Measurements from ENCODE around the gene C2orf78. TPM values are rescaled to one million over a fixed set of nuclear protein-coding genes. Genes with fewer than 3 reads are reported as not detected.
"Not testable (repeated sequence)": the region's sequence is repeated elsewhere in the genome, so short reads cannot be mapped to it uniquely, and the experiment has no call there.

C2orf78 gene
- total RNA-seq, 1 donor from 2014 or later: not detected

GRCh38 chr2:73779467-73780236 is 4.3 kb upstream of the C2orf78 start, which contains the start of gene DUSP11:
TSS of gene DUSP11 (minus strand) at chr2:73780103. CDS start at chr2:73779974, 129 bp downstream.
- peak; percentile 90 to 97 for DNase-seq (ENCODE audit: extremely low spot score in 2 of 2)
- intact Hi-C loops (cut with DNase I): no loop called here
- Histone ChIP-seq H3K36me3 (peaks cover 0 to 10% of the 10 kb centered on the region in 2 donors), H3K27me3 (no peaks in the 10 kb centered on the region), H3K27ac (peak within 1 kb of the TSS; percentile 95), H3K4me3 (peak within 1 kb of the TSS; percentile 77 to 90), H3K4me1 (peaks cover 27% of the 10 kb centered on the region), H3K9me3 (no peaks in the 10 kb centered on the region)
- TF ChIP-seq CTCF (IDR thresholded peaks at IDR 0.05) (peak; percentile 92 to 93 (median 93)), POLR2AphosphoS5 (IDR thresholded peaks at IDR 0.05; ENCODE audit: insufficient read depth in 1 of 2, low read depth in 1 of 2) (peak; percentile 93 to 96), POLR2A (IDR thresholded peaks at IDR 0.05) (no peak)

- intact Hi-C loops (cut with DNase I): no loop called here
- no peak for DNase-seq (ENCODE audit: extremely low spot score in 2 of 2)
- no peak for TF ChIP-seq POLR2A (IDR thresholded peaks at IDR 0.05)
- no peak for TF ChIP-seq CTCF (IDR thresholded peaks at IDR 0.05)
- TF ChIP-seq POLR2AphosphoS5 (IDR thresholded peaks at IDR 0.05; ENCODE audit: insufficient read depth in 1 of 2, low read depth in 1 of 2): no peak
- H3K27ac ChIP-seq: peak overlapping the region; percentile 95
- peak overlapping the region; percentile 77 to 90 for H3K4me3 ChIP-seq
- no peaks in the 10 kb centered on the region for H3K9me3 ChIP-seq
- H3K4me1 ChIP-seq: peaks cover 27% of the 10 kb centered on the region
- H3K27me3 ChIP-seq: no peaks in the 10 kb centered on the region
- H3K36me3 ChIP-seq: peaks cover 0 to 5% of the 10 kb centered on the region in 2 donors
These were observed 3.8 kb upstream of the C2orf78 start for GRCh38 chr2:73780237-73780582.

GRCh38 chr2:73783402-73783801 is 581 bp upstream of the C2orf78 start:
- intact Hi-C loops (cut with DNase I); H3K4me1 ChIP-seq; H3K36me3 ChIP-seq; H3K27me3 ChIP-seq; H3K27ac ChIP-seq; H3K4me3 ChIP-seq; H3K9me3 ChIP-seq; DNase-seq (ENCODE audit: extremely low spot score in 2 of 2): not testable (repeated sequence)

GRCh38 chr2:73811878-73812277 is 27.9 kb downstream of the C2orf78 start:
- Histone ChIP-seq H3K36me3 (no peaks in the 10 kb centered on the region), H3K27me3 (no peaks in the 10 kb centered on the region), H3K9me3 (no peaks in the 10 kb centered on the region), H3K4me1 (no peaks in the 10 kb centered on the region), H3K4me3 (no peak overlapping the region), H3K27ac (no peak overlapping the region)
- intact Hi-C loops (cut with DNase I): no loop called here
- no peak for DNase-seq (ENCODE audit: extremely low spot score in 2 of 2)
- no peak for TF ChIP-seq CTCF (IDR thresholded peaks at IDR 0.05)
- no peak for TF ChIP-seq POLR2A (IDR thresholded peaks at IDR 0.05)
- no peak for TF ChIP-seq POLR2AphosphoS5 (IDR thresholded peaks at IDR 0.05; ENCODE audit: insufficient read depth in 1 of 2, low read depth in 1 of 2)

- no peaks in the 10 kb centered on the region for H3K27me3 ChIP-seq
- no peak overlapping the region for H3K4me3 ChIP-seq
- no peaks in the 10 kb centered on the region for H3K9me3 ChIP-seq
- TF ChIP-seq POLR2A (IDR thresholded peaks at IDR 0.05) (no peak), CTCF (IDR thresholded peaks at IDR 0.05) (no peak), POLR2AphosphoS5 (IDR thresholded peaks at IDR 0.05; ENCODE audit: insufficient read depth in 1 of 2, low read depth in 1 of 2) (no peak)
- no peaks in the 10 kb centered on the region for H3K4me1 ChIP-seq
- no peak overlapping the region for H3K27ac ChIP-seq
- no peak for DNase-seq (ENCODE audit: extremely low spot score in 2 of 2)
- H3K36me3 ChIP-seq: no peaks in the 10 kb centered on the region
- intact Hi-C loops (cut with DNase I): no loop called here
These were observed 28.7 kb downstream of the C2orf78 start for GRCh38 chr2:73812635-73813034.

Measured in vagina (tissue), 2 donors.